Measurements from ENCODE around the gene ZFP36L1.

ZFP36L1 gene

DNA sequence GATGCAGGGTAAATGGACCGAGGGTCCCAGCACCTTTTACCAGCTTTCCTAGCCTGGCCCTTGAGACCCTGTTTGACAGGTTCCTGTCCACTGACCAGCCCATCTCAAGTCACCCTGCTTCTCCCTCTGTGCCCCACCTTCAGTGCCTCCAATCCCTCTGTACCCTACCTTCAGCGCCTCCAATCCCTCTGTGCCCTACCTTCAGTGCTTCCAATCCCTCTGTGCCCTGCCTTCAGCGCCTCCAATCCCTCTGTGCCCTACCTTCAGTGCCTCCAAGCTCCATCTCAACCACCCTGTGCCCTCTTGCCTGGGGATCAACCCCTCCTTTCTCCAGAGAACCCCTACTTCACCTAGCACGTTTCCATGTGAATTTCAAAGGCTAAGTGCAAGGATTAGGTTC, 54.3 kb downstream of the ZFP36L1 start:
- no peak for DNase-seq (ENCODE audit: low spot score)

Measured in CD4-positive, alpha-beta T cell treated with Interleukin-15 for 4 hours (primary cell).